Neural crest cell (in vitro differentiated cells): ENCODE results near the gene CTSH. TPM values are rescaled to one million over a fixed set of nuclear protein-coding genes. Genes with fewer than 3 reads are reported as not detected.

Experiments used
- DNase-seq: peaks from one replicate; pipeline ENCODE4 v3.0.0; 2021; ENCODE audit warnings: low read depth, mixed read lengths, low spot score
- H3K27ac Mint-ChIP-seq: one replicate; pipeline ENCODE4 v1.8.0; 2021; ENCODE audit warnings: mild to moderate bottlenecking, mixed read lengths; ENCODE audit not compliant: unreplicated experiment
- H3K27me3 Mint-ChIP-seq: 2 replicates; pipeline ENCODE4 v1.8.0; 2021; ENCODE audit warnings: low read depth, mild to moderate bottlenecking, mixed read lengths
- H3K36me3 Mint-ChIP-seq: 2 replicates; pipeline ENCODE4 v1.8.0; 2021; ENCODE audit warnings: low read depth, mild to moderate bottlenecking, mixed read lengths
- H3K4me1 Mint-ChIP-seq: 2 replicates; pipeline ENCODE4 v1.8.0; 2021; ENCODE audit warnings: mixed read lengths
- H3K4me3 Mint-ChIP-seq: one replicate; pipeline ENCODE4 v1.8.0; 2021; ENCODE audit warnings: mild to moderate bottlenecking, mixed read lengths
- H3K9me3 Mint-ChIP-seq: 2 replicates; pipeline ENCODE4 v1.8.0; 2021; ENCODE audit warnings: mixed read lengths
- CTCF ChIP-seq: fragments of 200-600 bp; sonication (generic); conservative IDR thresholded peaks from 2 replicates; pipeline ENCODE4 v1.5.0; 2021; ENCODE audit warnings: antibody characterized with exemption, mild to moderate bottlenecking
- total RNA-seq: library from RNA; stranded (reverse); gene quantifications from 2 replicates; pipeline ENCODE4 v1.2.1, GENCODE V29; 2021

Gene CTSH
- total RNA-seq, 1 donor from 2014 or later: 7.3 TPM

- Mint-ChIP-seq H3K27ac (no peak overlapping the region), H3K27me3 (no peaks in the 10 kb centered on the region), H3K4me1 (peaks cover 27% of the 10 kb centered on the region), H3K4me3 (no peak overlapping the region), H3K9me3 (no peaks in the 10 kb centered on the region), H3K36me3 (no peaks in the 10 kb centered on the region)
- DNase-seq: no peak
- no peak for TF ChIP-seq CTCF
These were observed 31.8 kb upstream of the CTSH start for GRCh38 chr15:78976691-78977090.

- Mint-ChIP-seq H3K4me1 (peaks cover 29% of the 10 kb centered on the region), H3K9me3 (no peaks in the 10 kb centered on the region), H3K27ac (no peak overlapping the region), H3K36me3 (no peaks in the 10 kb centered on the region), H3K4me3 (no peak overlapping the region), H3K27me3 (no peaks in the 10 kb centered on the region)
- DNase-seq: no peak
- TF ChIP-seq CTCF: no peak
These were observed 29.5 kb upstream of the CTSH start for GRCh38 chr15:78974272-78974918.

- TF ChIP-seq CTCF: no peak
- Mint-ChIP-seq H3K27ac (no peak overlapping the region), H3K9me3 (no peaks in the 10 kb centered on the region), H3K4me3 (no peak overlapping the region), H3K4me1 (peaks cover 7% of the 10 kb centered on the region), H3K27me3 (no peaks in the 10 kb centered on the region), H3K36me3 (no peaks in the 10 kb centered on the region)
- no peak for DNase-seq
These were observed 25.0 kb upstream of the CTSH start for GRCh38 chr15:78969687-78970349.

GRCh38 chr15:78968539-78969271 is 23.9 kb upstream of the CTSH start:
- H3K27ac Mint-ChIP-seq: peak overlapping the region; percentile 1
- H3K4me3 Mint-ChIP-seq: no peak overlapping the region
- H3K9me3 Mint-ChIP-seq: no peaks in the 10 kb centered on the region
- no peaks in the 10 kb centered on the region for H3K27me3 Mint-ChIP-seq
- H3K36me3 Mint-ChIP-seq: no peaks in the 10 kb centered on the region
- no peak for TF ChIP-seq CTCF
- peaks cover 7% of the 10 kb centered on the region for H3K4me1 Mint-ChIP-seq
- DNase-seq: no peak

GRCh38 chr15:78968114-78968513 is 23.3 kb upstream of the CTSH start:
- H3K4me1 Mint-ChIP-seq: peaks cover 7% of the 10 kb centered on the region

More at GRCh38 chr15:78968114-78968513, 23.3 kb upstream of the CTSH start:
- no peaks in the 10 kb centered on the region for H3K27me3 Mint-ChIP-seq
- H3K27ac Mint-ChIP-seq: no peak overlapping the region
- H3K36me3 Mint-ChIP-seq: no peaks in the 10 kb centered on the region
- no peak for TF ChIP-seq CTCF
- H3K9me3 Mint-ChIP-seq: no peaks in the 10 kb centered on the region
- no peak overlapping the region for H3K4me3 Mint-ChIP-seq
- no peak for DNase-seq
